Activated CD4-positive, alpha-beta memory T cell treated with anti-CD3 and anti-CD28 coated beads, Interleukin-2, amount 10 ng/mL, durations not matched to agents 7 days and 5 days (primary cell): ENCODE measurements around the gene OXTR. TPM values are rescaled to one million over a fixed set of nuclear protein-coding genes. Genes with fewer than 3 reads are reported as not detected.

Experiments used
- CTCF ChIA-PET: fragments of 350-600 bp; sonication (Branson Sonifier 250); formaldehyde crosslinking; loops from one replicate; lab custom pipeline; 2021; ENCODE audit warnings: antibody characterized with exemption, inconsistent platforms; lab: Charles Lee
- POLR2A ChIA-PET: fragments of 350-600 bp; sonication (Branson Sonifier 250); formaldehyde crosslinking; loops from one replicate; lab custom pipeline; 2021; ENCODE audit warnings: antibody characterized with exemption; lab: Charles Lee
- DNase-seq: peaks from one replicate; pipeline ENCODE4 v3.0.0-alpha.2; 2020
- H3K27ac Mint-ChIP-seq: one replicate; pipeline ENCODE4 v1.8.0; 2021; ENCODE audit warnings: mild to moderate bottlenecking, mixed read lengths
- H3K27me3 Mint-ChIP-seq: one replicate; pipeline ENCODE4 v1.8.0; 2021; ENCODE audit warnings: mixed read lengths
- H3K36me3 Mint-ChIP-seq: one replicate; pipeline ENCODE4 v1.8.0; 2021; ENCODE audit warnings: low read depth, mixed read lengths
- H3K4me1 Mint-ChIP-seq: one replicate; pipeline ENCODE4 v1.8.0; 2021; ENCODE audit warnings: mixed read lengths
- H3K4me3 Mint-ChIP-seq: one replicate; pipeline ENCODE4 v1.8.0; 2021; ENCODE audit warnings: mild to moderate bottlenecking, mixed read lengths
- H3K9me3 Mint-ChIP-seq: one replicate; pipeline ENCODE4 v1.8.0; 2021; ENCODE audit warnings: mixed read lengths
- total RNA-seq, 2 experiments: library from RNA; stranded (reverse); gene quantifications; one replicate each; pipeline ENCODE4 v1.2.3, GENCODE V29; 2021

The OXTR gene
- total RNA-seq, 2 experiments from 2014 or later, result 0.35 to 0.73 TPM

DNA sequence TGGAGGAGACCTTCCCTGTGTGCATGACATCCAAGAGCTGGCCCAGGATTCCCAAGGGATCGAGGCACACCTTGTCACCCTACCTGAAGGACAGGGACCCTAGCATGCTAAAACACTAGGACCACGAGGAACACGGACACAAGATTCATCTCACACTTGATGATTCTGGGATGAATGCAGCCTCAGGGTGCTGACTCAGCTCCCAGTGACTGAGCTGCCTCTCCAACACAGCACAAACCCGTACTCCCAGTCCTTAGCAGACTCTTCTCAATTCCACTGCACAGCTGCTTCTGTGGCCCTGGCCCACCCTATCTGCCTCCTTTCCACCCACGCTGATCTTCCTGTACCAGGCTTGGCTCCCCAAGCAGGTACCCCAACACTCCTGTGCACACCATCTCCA, 9.1 kb upstream of the OXTR start:
- H3K4me3 Mint-ChIP-seq, result no peak overlapping the region
- H3K27ac Mint-ChIP-seq, result no peak overlapping the region
- DNase-seq, result no peak
- H3K36me3 Mint-ChIP-seq, result no peaks in the 10 kb centered on the region
- ChIA-PET POLR2A (no interaction called here), CTCF (interaction anchor here (3.4 kb wide), 1 partner anchor 9 kb away, joined by 15 read pairs; the partner anchor contains the start of gene OXTR)
- H3K9me3 Mint-ChIP-seq, result no peaks in the 10 kb centered on the region
- H3K4me1 Mint-ChIP-seq, result no peaks in the 10 kb centered on the region
- no peaks in the 10 kb centered on the region for H3K27me3 Mint-ChIP-seq

DNA sequence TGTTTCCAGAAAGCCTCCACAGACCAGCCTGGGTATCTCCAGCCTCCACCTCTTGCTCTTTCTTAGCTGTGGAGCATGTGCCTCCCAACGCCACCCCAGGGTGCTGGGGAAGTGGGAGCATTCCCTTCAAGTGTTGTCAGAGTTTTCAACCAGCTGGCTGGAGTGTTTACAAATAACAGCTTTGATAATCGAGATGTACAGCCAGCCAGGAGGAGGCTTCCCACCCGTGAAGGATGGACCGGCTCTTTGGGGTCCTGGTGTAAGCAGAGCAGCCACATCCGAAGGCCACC, 8.5 kb upstream of the OXTR start:
- no peaks in the 10 kb centered on the region for H3K27me3 Mint-ChIP-seq
- no peak overlapping the region for H3K27ac Mint-ChIP-seq
- no peak for DNase-seq
- no peaks in the 10 kb centered on the region for H3K4me1 Mint-ChIP-seq
- no peaks in the 10 kb centered on the region for H3K36me3 Mint-ChIP-seq
- ChIA-PET CTCF (interaction anchor here (3.4 kb wide), 1 partner anchor 9 kb away, joined by 15 read pairs; the partner anchor contains the start of gene OXTR), POLR2A (no interaction called here)
- no peak overlapping the region for H3K4me3 Mint-ChIP-seq
- H3K9me3 Mint-ChIP-seq, result no peaks in the 10 kb centered on the region

DNA sequence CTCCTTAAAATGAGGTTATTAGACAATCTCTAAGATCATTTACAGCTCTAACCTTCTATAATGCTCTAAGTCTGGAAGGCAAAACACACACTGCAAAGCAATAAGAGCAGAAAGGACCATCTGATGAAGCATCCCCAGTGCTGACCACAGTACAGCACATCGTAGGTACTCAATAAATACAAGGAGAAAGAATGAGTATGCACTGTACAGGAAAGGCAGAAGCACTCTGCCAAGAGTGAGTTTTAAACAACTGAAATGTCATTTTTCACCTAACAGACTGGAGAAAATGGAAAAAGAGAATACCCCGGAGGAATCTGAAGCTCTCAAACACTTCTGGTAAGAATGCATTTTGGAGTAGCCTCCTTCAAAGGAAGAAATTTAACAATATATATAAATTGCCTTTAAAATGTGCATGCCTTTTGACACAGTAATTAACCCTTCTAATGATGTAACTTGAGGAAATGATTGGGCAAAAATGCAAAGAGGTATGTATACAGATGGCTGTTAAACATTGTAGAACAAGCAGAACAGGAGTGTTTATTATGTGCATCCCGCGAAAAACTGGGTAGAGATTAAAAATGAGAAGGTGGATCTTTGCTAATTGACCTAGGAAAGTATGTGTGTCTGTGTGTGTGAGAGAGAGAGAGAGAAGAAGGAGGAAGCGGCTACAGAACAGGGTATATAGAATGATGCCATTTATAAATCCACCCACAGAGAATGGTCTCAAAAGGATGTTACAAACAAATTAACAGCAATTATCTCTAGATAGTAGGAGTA, 8.0 kb upstream of the OXTR start:
- CTCF ChIA-PET, result interaction anchor here (3.4 kb wide), 1 partner anchor 8 kb away, joined by 15 read pairs; the partner anchor contains the start of gene OXTR
- no peak for DNase-seq
- Mint-ChIP-seq H3K4me3 (no peak overlapping the region), H3K27me3 (no peaks in the 10 kb centered on the region), H3K9me3 (no peaks in the 10 kb centered on the region), H3K27ac (no peak overlapping the region), H3K4me1 (no peaks in the 10 kb centered on the region), H3K36me3 (no peaks in the 10 kb centered on the region)
- POLR2A ChIA-PET, result no interaction called here

DNA sequence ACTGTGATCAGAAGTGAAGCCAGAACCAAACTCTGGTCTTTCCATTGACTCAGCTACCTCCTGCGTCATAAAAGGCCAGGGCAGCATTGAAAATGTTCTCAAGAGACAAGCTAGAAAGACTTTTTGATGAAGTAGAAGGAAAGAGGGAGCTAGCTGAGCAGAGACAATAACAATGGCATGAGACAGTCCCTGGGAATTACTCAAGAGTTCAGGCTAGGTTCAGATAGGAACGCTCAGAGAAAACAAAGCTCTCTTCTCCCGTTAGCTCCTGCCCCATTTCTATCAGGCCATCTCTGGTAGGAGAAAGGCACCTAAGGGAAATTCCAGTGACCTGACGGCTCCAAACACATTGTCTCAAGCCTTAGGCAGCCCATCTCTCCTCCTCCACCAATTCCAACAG, 7.0 kb upstream of the OXTR start:
- Mint-ChIP-seq H3K27me3 (peaks cover 5% of the 10 kb centered on the region), H3K4me1 (no peaks in the 10 kb centered on the region), H3K9me3 (no peaks in the 10 kb centered on the region), H3K27ac (no peak overlapping the region), H3K4me3 (no peak overlapping the region), H3K36me3 (no peaks in the 10 kb centered on the region)
- POLR2A ChIA-PET, result no interaction called here
- DNase-seq, result no peak
- CTCF ChIA-PET, result no interaction called here

DNA sequence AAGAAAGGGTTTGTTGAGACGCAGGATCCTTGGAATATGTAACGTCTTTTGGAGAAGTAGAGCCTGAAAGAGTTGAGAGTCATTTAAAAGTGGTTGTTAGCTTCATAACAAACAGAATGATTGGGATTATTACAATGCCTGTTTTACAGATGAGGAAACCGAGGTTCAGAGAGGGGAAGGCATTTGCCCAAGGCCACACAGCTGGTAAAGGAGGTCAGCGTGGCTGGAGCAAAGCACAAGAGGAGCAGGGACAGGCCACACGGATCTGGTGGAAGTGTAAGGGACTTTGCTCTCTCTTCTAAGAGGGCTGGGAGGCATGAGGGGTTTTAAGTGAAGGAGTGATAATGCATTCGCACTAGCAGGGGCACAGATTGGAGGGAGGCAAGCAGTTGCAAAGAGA, 6.2 kb upstream of the OXTR start:
- CTCF ChIA-PET, result no interaction called here
- DNase-seq, result no peak
- Mint-ChIP-seq H3K27ac (no peak overlapping the region), H3K9me3 (no peaks in the 10 kb centered on the region), H3K4me1 (no peaks in the 10 kb centered on the region), H3K36me3 (no peaks in the 10 kb centered on the region), H3K4me3 (no peak overlapping the region), H3K27me3 (peaks cover 10% of the 10 kb centered on the region)
- POLR2A ChIA-PET, result no interaction called here

DNA sequence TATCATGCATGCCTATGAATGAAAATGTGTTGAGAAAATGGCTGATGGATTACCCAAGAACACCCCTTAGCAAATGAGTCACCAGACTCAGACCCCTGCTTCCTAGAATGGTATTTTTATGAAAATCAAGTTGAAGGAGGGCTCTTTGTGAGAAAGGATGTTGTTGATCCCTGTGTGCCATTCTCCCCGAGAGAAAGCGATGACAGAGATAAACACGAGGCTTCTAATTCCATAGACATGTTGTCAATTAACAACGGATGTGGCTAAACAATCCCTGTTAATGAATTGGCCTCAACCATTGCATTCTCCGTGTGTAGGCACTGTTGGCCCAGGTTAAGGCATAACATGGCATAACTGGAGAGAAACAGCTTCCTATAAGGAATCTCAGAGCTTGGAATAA, 5.8 kb upstream of the OXTR start:
- H3K4me3 Mint-ChIP-seq, result no peak overlapping the region
- H3K27ac Mint-ChIP-seq, result no peak overlapping the region

DNA sequence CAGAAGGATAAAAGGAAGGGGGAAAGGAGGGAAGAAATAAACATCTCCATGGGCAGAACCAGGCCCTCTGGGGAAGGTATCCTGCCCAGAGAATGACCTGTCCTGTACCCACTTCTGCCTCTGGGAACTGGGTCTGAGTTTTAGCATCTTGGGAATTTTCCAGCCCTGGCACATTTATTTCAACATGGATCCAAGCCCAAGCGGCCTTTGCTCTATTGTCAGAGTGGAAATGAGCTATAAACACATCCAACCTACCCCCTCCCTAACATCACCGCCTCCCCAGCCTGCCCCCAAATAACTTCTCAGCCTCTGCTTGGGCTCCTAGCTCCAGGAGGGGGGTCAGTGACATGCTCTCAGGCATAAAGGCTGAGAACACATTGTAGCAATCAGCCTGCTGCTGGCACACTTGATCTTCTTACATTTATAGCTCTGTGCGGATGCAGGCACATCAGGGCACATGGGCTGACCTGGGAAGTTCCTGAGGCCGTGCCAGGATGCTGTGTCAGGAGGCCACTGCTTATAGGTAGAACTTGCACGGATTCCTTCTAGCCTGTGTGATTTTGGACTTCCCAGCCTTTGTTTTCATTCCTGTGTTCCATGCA, 4.6 kb upstream of the OXTR start:
- CTCF ChIA-PET, result no interaction called here
- DNase-seq, result no peak
- no peak overlapping the region for H3K27ac Mint-ChIP-seq

More for the DNA sequence above, 5.8 kb upstream of the OXTR start:
- CTCF ChIA-PET, result no interaction called here
- Mint-ChIP-seq H3K27me3 (peaks cover 14% of the 10 kb centered on the region), H3K4me1 (no peaks in the 10 kb centered on the region), H3K9me3 (no peaks in the 10 kb centered on the region), H3K36me3 (no peaks in the 10 kb centered on the region)
- no peak for DNase-seq
- POLR2A ChIA-PET, result no interaction called here

DNA sequence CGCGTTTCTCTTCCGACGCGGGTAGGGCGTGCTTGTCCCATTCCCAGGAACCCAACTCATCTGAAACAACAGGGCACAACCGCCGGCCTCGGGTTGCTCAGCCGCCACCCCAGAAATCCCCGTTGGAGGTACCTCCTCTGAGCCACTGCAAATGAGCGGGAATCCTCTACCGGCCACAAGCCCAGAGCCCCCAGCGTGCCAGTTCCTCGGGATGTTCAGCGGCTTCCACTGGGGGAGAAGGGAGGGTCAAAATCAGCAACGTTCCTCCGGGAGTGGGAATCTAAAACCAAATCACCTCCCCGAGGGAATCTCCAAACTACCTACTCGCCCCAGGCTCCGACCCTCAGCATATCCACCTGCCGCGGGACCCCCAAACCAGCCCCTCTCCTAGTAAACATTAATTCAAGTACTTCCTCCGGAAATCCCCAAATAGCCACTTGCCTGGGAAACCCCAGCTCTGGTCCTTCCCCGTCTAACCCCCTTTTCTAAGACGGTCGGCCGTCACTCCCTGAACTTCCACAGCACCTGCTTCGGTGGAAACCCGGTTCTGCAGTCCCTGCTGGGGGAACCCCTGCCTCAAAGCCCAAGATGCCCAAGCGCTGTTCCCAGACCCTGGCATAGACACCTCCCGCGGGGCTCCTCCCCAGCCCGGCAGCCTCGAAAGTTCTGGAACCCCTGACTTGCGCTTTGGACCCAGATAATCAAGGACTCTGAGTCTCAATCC, 887 bp downstream of the OXTR start:
- Mint-ChIP-seq H3K4me1 (peaks cover 16% of the 10 kb centered on the region), H3K4me3 (peak overlapping the region; percentile 39), H3K27ac (no peak overlapping the region), H3K9me3 (no peaks in the 10 kb centered on the region), H3K27me3 (peaks cover 53% of the 10 kb centered on the region), H3K36me3 (no peaks in the 10 kb centered on the region)
- POLR2A ChIA-PET, result no interaction called here
- CTCF ChIA-PET, result interaction anchor here (1.1 to 2.8 kb wide), 9 partner anchors 11 to 220 kb away, joined by 3 to 15 read pairs (median 4); no protein-coding TSS in a partner anchor
- DNase-seq, result no peak

More for the DNA sequence above, 4.6 kb upstream of the OXTR start:
- Mint-ChIP-seq H3K27me3 (peaks cover 24% of the 10 kb centered on the region), H3K4me3 (no peak overlapping the region), H3K9me3 (no peaks in the 10 kb centered on the region), H3K4me1 (peaks cover 7% of the 10 kb centered on the region), H3K36me3 (no peaks in the 10 kb centered on the region)
- POLR2A ChIA-PET, result no interaction called here

DNA sequence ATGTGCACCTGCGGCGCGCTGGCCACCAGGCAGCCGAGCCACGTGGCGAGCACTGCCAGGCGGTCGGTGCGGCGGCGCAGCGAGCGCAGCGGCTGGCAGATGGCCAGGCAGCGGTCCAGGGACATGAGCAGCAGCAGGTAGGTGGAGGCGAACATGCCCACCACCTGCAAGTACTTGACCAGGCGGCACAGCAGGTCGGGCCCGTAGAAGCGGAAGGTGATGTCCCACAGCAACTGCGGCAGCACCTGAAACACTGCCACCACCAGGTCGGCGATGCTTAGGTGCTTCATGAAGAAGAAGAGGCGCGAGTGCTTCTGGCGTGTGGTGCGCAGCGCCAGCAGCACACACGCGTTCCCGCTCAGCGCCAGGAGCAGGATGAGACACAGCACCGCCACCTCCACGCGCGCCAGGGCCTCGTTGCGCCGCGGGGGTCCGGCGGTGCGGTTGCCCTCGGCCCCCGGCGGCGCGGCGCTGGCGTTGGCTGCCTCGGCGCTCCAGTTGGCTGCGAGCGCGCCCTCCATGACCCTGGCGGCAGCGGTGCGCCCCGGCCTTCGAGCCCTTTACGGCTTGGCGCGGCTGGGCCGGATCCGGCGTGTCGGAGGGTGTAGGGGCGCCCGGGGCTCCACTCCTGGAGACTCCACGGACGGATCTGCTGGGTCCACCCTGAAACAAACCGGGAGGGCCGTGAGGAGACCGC, 1.6 kb downstream of the OXTR start:
- ChIA-PET CTCF (interaction anchor here (2.8 kb wide), 1 partner anchor 26 kb away, joined by 8 read pairs; no protein-coding TSS in a partner anchor), POLR2A (no interaction called here)
- Mint-ChIP-seq H3K27ac (no peak overlapping the region), H3K27me3 (peaks cover 53% of the 10 kb centered on the region), H3K4me1 (peaks cover 16% of the 10 kb centered on the region), H3K9me3 (no peaks in the 10 kb centered on the region), H3K36me3 (no peaks in the 10 kb centered on the region), H3K4me3 (no peak overlapping the region)
- peak; percentile 27 for DNase-seq

DNA sequence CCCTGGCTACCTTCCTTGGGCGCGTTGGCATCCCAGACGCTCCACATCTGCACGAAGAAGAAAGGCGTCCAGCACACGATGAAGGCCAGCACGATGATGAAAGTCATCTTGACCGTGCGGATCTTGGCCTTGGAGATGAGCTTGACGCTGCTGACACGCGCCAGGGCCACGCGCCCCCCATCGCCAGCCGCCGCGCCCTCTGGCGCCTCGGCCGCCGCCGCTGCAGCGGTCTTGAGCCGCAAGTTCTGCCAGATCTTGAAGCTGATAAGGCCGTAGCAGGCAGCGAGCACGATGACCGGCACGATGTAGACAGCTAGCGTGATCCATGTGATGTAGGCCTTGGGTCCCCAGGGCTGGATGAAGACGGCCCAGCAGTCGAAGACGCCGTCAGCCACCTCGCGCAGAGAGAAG, 2.2 kb downstream of the OXTR start:
- Mint-ChIP-seq H3K36me3 (no peaks in the 10 kb centered on the region), H3K4me3 (no peak overlapping the region), H3K4me1 (peaks cover 16% of the 10 kb centered on the region), H3K27me3 (peaks cover 53% of the 10 kb centered on the region), H3K9me3 (no peaks in the 10 kb centered on the region), H3K27ac (no peak overlapping the region)
- POLR2A ChIA-PET, result no interaction called here
- no peak for DNase-seq
- CTCF ChIA-PET, result no interaction called here

DNA sequence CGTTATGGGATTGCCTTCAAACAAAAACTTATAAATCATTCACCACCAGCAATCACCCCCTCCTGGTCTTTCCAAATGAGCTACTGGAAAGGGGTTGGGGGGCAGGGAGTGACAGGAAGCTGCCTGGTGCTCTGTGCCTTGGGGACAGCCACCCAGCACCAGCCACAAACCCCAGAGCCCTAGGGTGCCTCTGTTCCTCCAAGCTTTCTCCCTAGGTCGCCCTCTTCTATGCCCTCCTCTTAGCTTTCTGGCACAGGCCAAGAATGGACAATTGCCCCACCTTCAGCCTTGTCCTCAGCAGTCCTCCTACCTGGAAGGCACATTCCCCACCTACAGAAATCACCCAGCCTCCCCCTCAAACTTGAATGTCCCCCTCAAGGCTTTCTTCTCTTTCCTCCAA, 3.3 kb downstream of the OXTR start:
- Mint-ChIP-seq H3K4me1 (peaks cover 16% of the 10 kb centered on the region), H3K27me3 (peaks cover 46% of the 10 kb centered on the region), H3K9me3 (no peaks in the 10 kb centered on the region), H3K36me3 (no peaks in the 10 kb centered on the region), H3K27ac (no peak overlapping the region), H3K4me3 (no peak overlapping the region)
- ChIA-PET CTCF (interaction anchor here (1.1 kb wide), 1 partner anchor 34 kb away, joined by 3 read pairs; no protein-coding TSS in a partner anchor), POLR2A (no interaction called here)
- no peak for DNase-seq

DNA sequence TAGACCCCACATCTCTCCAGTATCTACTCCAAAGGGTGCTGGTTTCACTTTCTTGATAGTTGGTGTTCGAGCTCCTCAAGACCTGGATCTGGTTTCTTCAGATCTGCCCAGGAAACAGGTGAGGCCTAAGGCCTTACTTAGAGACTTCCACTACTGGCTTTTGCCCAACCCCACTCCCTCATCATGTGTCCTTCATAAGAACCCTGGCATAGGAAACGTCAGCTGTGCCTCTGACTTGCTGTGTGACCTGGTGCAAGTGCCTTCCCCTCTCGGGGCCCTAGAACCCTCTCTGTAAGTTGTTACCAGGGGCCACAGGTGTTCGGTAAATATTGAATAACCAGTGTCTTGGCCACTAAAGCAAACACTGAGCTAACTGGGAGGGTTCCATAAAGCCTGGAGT, 3.9 kb downstream of the OXTR start:
- no peak overlapping the region for H3K27ac Mint-ChIP-seq
- CTCF ChIA-PET, result interaction anchor here (1.1 kb wide), 1 partner anchor 33 kb away, joined by 3 read pairs; no protein-coding TSS in a partner anchor
- H3K27me3 Mint-ChIP-seq, result peaks cover 42% of the 10 kb centered on the region

DNA sequence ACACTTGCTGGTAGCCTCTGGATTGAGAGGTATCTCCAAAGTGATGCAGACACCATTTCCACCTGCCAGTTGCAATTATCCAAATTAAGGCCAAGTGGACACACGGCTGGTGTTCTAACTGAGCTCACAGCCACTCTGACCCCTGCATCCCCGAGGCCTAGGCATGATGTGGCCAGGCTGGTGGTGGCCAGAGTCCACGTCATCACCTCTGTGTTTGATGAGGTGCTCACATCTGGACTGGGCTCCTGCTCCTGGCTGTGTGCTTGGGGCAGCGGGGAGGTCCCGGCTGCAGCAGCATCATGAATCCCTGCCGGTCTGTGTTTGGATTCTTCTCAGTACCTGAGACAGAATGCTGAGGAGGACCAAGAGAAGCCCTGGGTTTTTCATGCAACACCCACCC, 4.9 kb downstream of the OXTR start:
- no peak for DNase-seq
- Mint-ChIP-seq H3K4me3 (no peak overlapping the region), H3K36me3 (no peaks in the 10 kb centered on the region), H3K27ac (no peak overlapping the region), H3K9me3 (no peaks in the 10 kb centered on the region), H3K27me3 (peaks cover 34% of the 10 kb centered on the region), H3K4me1 (peaks cover 14% of the 10 kb centered on the region)
- CTCF ChIA-PET, result no interaction called here
- POLR2A ChIA-PET, result no interaction called here

More for the DNA sequence above, 3.9 kb downstream of the OXTR start:
- Mint-ChIP-seq H3K9me3 (no peaks in the 10 kb centered on the region), H3K36me3 (no peaks in the 10 kb centered on the region), H3K4me1 (peaks cover 16% of the 10 kb centered on the region), H3K4me3 (no peak overlapping the region)
- DNase-seq, result no peak
- POLR2A ChIA-PET, result no interaction called here
